ENCODE measurements around the gene PLK3.

DNA sequence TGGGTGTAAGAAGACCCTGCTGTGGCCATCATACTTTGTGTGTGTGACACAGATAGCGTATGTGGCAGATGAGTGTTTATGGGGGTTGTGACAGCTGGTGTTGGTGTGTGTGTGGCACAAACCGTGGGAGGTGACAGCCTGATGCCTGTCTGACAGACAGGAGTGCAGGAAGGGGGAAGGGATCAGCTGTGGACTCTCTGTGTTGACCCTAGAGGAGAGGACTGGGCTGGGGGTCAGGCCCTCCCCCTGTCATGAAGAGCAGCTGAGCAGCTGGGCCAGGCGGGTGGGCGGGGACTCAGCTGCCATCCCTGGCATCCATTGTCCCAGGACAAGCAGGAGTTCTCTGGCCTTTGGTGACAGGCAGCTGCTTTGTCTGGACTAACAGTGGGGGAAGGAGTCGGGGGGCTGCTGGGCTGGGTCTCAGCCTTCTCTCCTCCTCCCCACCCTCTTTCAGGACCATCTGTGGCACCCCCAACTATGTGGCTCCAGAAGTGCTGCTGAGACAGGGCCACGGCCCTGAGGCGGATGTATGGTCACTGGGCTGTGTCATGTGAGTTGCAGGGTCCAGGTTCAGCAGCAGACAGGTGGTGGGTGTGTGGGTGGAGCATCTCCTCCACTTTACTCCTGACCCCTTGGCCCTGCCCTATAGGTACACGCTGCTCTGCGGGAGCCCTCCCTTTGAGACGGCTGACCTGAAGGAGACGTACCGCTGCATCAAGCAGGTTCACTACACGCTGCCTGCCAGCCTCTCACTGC, 2.3 kb downstream of the PLK3 start:
- no peak for TF ChIP-seq ZFX (IDR thresholded peaks at IDR 0.05)
- TF ChIP-seq, protein P1, sequence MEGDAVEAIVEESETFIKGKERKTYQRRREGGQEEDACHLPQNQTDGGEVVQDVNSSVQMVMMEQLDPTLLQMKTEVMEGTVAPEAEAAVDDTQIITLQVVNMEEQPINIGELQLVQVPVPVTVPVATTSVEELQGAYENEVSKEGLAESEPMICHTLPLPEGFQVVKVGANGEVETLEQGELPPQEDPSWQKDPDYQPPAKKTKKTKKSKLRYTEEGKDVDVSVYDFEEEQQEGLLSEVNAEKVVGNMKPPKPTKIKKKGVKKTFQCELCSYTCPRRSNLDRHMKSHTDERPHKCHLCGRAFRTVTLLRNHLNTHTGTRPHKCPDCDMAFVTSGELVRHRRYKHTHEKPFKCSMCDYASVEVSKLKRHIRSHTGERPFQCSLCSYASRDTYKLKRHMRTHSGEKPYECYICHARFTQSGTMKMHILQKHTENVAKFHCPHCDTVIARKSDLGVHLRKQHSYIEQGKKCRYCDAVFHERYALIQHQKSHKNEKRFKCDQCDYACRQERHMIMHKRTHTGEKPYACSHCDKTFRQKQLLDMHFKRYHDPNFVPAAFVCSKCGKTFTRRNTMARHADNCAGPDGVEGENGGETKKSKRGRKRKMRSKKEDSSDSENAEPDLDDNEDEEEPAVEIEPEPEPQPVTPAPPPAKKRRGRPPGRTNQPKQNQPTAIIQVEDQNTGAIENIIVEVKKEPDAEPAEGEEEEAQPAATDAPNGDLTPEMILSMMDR (conservative IDR thresholded peaks at IDR 0.05) = no peak
